Activated T-cell treated with anti-CD3 and anti-CD28 coated beads, Interleukin-2, amount 50 U/mL, for 72 hours (primary cell): ENCODE measurements around the gene BRSK1. TPM values are rescaled to one million over a fixed set of nuclear protein-coding genes. Genes with fewer than 3 reads are reported as not detected.

Source experiments
- ATAC-seq, 2 donors: fragments of 150-1000 bp; cut with Tn5 transposase; replicated peaks in 1 of 2; 2 replicates each; pipeline ENCODE4 v1.10.0; 2021; ENCODE audit warnings: moderate library complexity in 2 of 2, mild to moderate bottlenecking in 1 of 2
- DNase-seq, 2 donors: peaks; one replicate each; pipeline ENCODE4 v3.0.0; 2021 to 2022; ENCODE audit warnings: mixed read lengths in 1 of 2
- H3K27ac Mint-ChIP-seq: one replicate; pipeline ENCODE4 v1.8.0; 2022; ENCODE audit warnings: mild to moderate bottlenecking, moderate library complexity, mixed read lengths
- H3K27me3 Mint-ChIP-seq: one replicate; pipeline ENCODE4 v1.8.0; 2022; ENCODE audit warnings: low read depth, mixed read lengths
- H3K36me3 Mint-ChIP-seq, 2 donors: one replicate each; pipeline ENCODE4 v1.8.0; 2022; ENCODE audit warnings: mixed read lengths in 2 of 2, mild to moderate bottlenecking in 1 of 2; ENCODE audit not compliant: insufficient read depth in 2 of 2
- H3K4me1 Mint-ChIP-seq: one replicate; pipeline ENCODE4 v1.8.0; 2022; ENCODE audit warnings: low read depth, mixed read lengths
- H3K4me3 Mint-ChIP-seq, 2 donors: one replicate each; pipeline ENCODE4 v1.8.0; 2022; ENCODE audit warnings: mild to moderate bottlenecking in 2 of 2, mixed read lengths in 2 of 2, moderate library complexity in 2 of 2
- H3K9me3 Mint-ChIP-seq, 2 donors: one replicate each; pipeline ENCODE4 v1.8.0; 2022; ENCODE audit warnings: mixed read lengths in 2 of 2
- total RNA-seq, 2 donors: library from RNA; stranded (reverse); gene quantifications; one replicate each; pipeline ENCODE4 v1.2.3, GENCODE V29; 2022

The BRSK1 gene
- total RNA-seq, 2 donors from 2014 or later: 13.0 to 19.6 TPM

GRCh38 chr19:55248166-55248675 lies 35.6 kb upstream of the BRSK1 start:
- ATAC-seq (no peak), DNase-seq (no peak)
- H3K9me3 Mint-ChIP-seq: no peaks in the 10 kb centered on the region
- H3K27me3 Mint-ChIP-seq: no peaks in the 10 kb centered on the region
- H3K4me1 Mint-ChIP-seq: peaks cover 33% of the 10 kb centered on the region
- H3K36me3 Mint-ChIP-seq: peaks cover 1 to 16% of the 10 kb centered on the region in 2 donors
- no peak overlapping the region for H3K4me3 Mint-ChIP-seq
- H3K27ac Mint-ChIP-seq: peak overlapping the region; percentile 82

GRCh38 chr19:55248704-55249103 lies 35.1 kb upstream of the BRSK1 start:
- H3K36me3 Mint-ChIP-seq: peaks cover 0 to 17% of the 10 kb centered on the region in 2 donors
- ATAC-seq: no peak
- no peak for DNase-seq
- no peaks in the 10 kb centered on the region for H3K27me3 Mint-ChIP-seq
- H3K9me3 Mint-ChIP-seq: no peaks in the 10 kb centered on the region
- peaks cover 34% of the 10 kb centered on the region for H3K4me1 Mint-ChIP-seq
- no peak overlapping the region for H3K4me3 Mint-ChIP-seq
- peak overlapping the region; percentile 82 for H3K27ac Mint-ChIP-seq

GRCh38 chr19:55249841-55250240 lies 34.0 kb upstream of the BRSK1 start:
- no peaks in the 10 kb centered on the region for H3K27me3 Mint-ChIP-seq
- no peak overlapping the region for H3K27ac Mint-ChIP-seq
- peaks cover 0 to 15% of the 10 kb centered on the region in 2 donors for H3K36me3 Mint-ChIP-seq
- no peak for DNase-seq
- ATAC-seq: no peak
- H3K4me1 Mint-ChIP-seq: peaks cover 39% of the 10 kb centered on the region
- no peak overlapping the region for H3K4me3 Mint-ChIP-seq
- no peaks in the 10 kb centered on the region for H3K9me3 Mint-ChIP-seq

- peak overlapping the region; percentile 85 to 97 for H3K4me3 Mint-ChIP-seq
- peaks cover 2 to 19% of the 10 kb centered on the region in 2 donors for H3K36me3 Mint-ChIP-seq
- H3K9me3 Mint-ChIP-seq: no peaks in the 10 kb centered on the region
- H3K27ac Mint-ChIP-seq: peak overlapping the region; percentile 74
- H3K27me3 Mint-ChIP-seq: no peaks in the 10 kb centered on the region
- DNase-seq: no peak
- ATAC-seq: no peak
- H3K4me1 Mint-ChIP-seq: peaks cover 45% of the 10 kb centered on the region
Measured at GRCh38 chr19:55250262-55251036, 33.3 kb upstream of the BRSK1 start.

GRCh38 chr19:55251341-55252081 lies 32.3 kb upstream of the BRSK1 start:
- Mint-ChIP-seq H3K27me3 (no peaks in the 10 kb centered on the region), H3K4me3 (peak overlapping the region; percentile 85 to 97), H3K27ac (peak overlapping the region; percentile 82), H3K9me3 (no peaks in the 10 kb centered on the region), H3K4me1 (peaks cover 56% of the 10 kb centered on the region), H3K36me3 (peaks cover 8 to 25% of the 10 kb centered on the region in 2 donors)
- ATAC-seq (peak; percentile 19 to 38), DNase-seq (peak; percentile 48 to 55)

- peaks cover 68% of the 10 kb centered on the region for H3K4me1 Mint-ChIP-seq
- DNase-seq (no peak), ATAC-seq (no peak)
- H3K36me3 Mint-ChIP-seq: peaks cover 13 to 27% of the 10 kb centered on the region in 2 donors
- H3K4me3 Mint-ChIP-seq: peak overlapping the region; percentile 96 to 97
- H3K9me3 Mint-ChIP-seq: no peaks in the 10 kb centered on the region
- H3K27me3 Mint-ChIP-seq: no peaks in the 10 kb centered on the region
- H3K27ac Mint-ChIP-seq: peak overlapping the region; percentile 94
Measured at GRCh38 chr19:55252760-55253663, 30.8 kb upstream of the BRSK1 start.

GRCh38 chr19:55253842-55254624 lies 29.8 kb upstream of the BRSK1 start:
- ATAC-seq: peak; percentile 26 to 29
- peaks cover 68% of the 10 kb centered on the region for H3K4me1 Mint-ChIP-seq
- H3K4me3 Mint-ChIP-seq: peak overlapping the region; percentile 96 to 97

GRCh38 chr19:55254625-55254977 lies 29.2 kb upstream of the BRSK1 start:
- Mint-ChIP-seq H3K4me3 (peak overlapping the region; percentile 96 to 97), H3K36me3 (peaks cover 17 to 26% of the 10 kb centered on the region in 2 donors), H3K27ac (peak overlapping the region; percentile 94), H3K4me1 (peaks cover 74% of the 10 kb centered on the region), H3K9me3 (no peaks in the 10 kb centered on the region), H3K27me3 (no peaks in the 10 kb centered on the region)
- DNase-seq: no peak
- ATAC-seq: no peak

More at GRCh38 chr19:55253842-55254624, 29.8 kb upstream of the BRSK1 start:
- peaks cover 15 to 26% of the 10 kb centered on the region in 2 donors for H3K36me3 Mint-ChIP-seq
- no peaks in the 10 kb centered on the region for H3K27me3 Mint-ChIP-seq
- no peaks in the 10 kb centered on the region for H3K9me3 Mint-ChIP-seq
- peak; percentile 63 to 68 for DNase-seq
- H3K27ac Mint-ChIP-seq: peak overlapping the region; percentile 94

GRCh38 chr19:55255618-55256423 lies 28.0 kb upstream of the BRSK1 start:
- ATAC-seq: peak; percentile 33 to 37
- Mint-ChIP-seq H3K27me3 (no peaks in the 10 kb centered on the region), H3K4me3 (peak overlapping the region; percentile 96 to 97), H3K36me3 (peaks cover 17 to 24% of the 10 kb centered on the region in 2 donors), H3K9me3 (no peaks in the 10 kb centered on the region), H3K4me1 (peaks cover 72% of the 10 kb centered on the region), H3K27ac (peak overlapping the region; percentile 94)
- DNase-seq: peak; percentile 67 to 69

- Mint-ChIP-seq H3K27me3 (no peaks in the 10 kb centered on the region), H3K4me1 (peaks cover 62% of the 10 kb centered on the region), H3K36me3 (peaks cover 17 to 23% of the 10 kb centered on the region in 2 donors), H3K27ac (peak overlapping the region; percentile 94), H3K9me3 (no peaks in the 10 kb centered on the region), H3K4me3 (peak overlapping the region; percentile 96 to 97)
- no peak for ATAC-seq
- DNase-seq: peak in 1 of 2 donors; percentile 9
Measured at GRCh38 chr19:55256562-55257460, 27.0 kb upstream of the BRSK1 start.
